Measurements from ENCODE around the gene NRIP3. TPM values are rescaled to one million over a fixed set of nuclear protein-coding genes. Genes with fewer than 3 reads are reported as not detected.

The NRIP3 gene
- total and polyA plus RNA-seq, 9 of the 15 experiments (the other 6 are each of a cell fraction or from before 2014, with no cell fraction given) = 4.4 to 18.7 (median 11.6) TPM

GRCh38 chr11:9004183-9004926, 554 bp upstream of the NRIP3 start (continued):
- TF ChIP-seq NRF1 (conservative IDR thresholded peaks at IDR 0.05 in 1 of 2, IDR thresholded peaks at IDR 0.05 in 1 of 2) (peak in 1 of 2 experiments; percentile 33; a peak in 2 of 4 replicates), PRMT5 (CRISPR knock-in tag; IDR thresholded peaks at IDR 0.05) (no peak)

GRCh38 chr11:9002920-9003572, 755 bp downstream of the NRIP3 start:
- FAIRE-seq (no peak), ATAC-seq (no peak), DNase-seq (ENCODE audit: extremely low read depth in 1 of 4, low spot score in 3 of 4) (peak in 1 of 4 experiments; percentile 32)
- Histone ChIP-seq H3K4me1 (replicated peaks in 1 of 2; ENCODE audit: control insufficient read depth in 2 of 2, insufficient read depth in 2 of 2, low read length in 2 of 2) (peaks cover 15 to 23% of the 10 kb centered on the region in 2 experiments), H3K9me3 (replicated peaks; ENCODE audit: control insufficient read depth, insufficient read depth, low read depth, low read length) (no peaks in the 10 kb centered on the region), H3K27me3 (ENCODE audit: control insufficient read depth in 2 of 2, insufficient read depth in 2 of 2, low read length in 2 of 2) (no peaks in the 10 kb centered on the region; a peak in 2 of 5 replicates), H3K9me1 (ENCODE audit: control insufficient read depth, insufficient read depth, low read length) (no peaks in the 10 kb centered on the region), H3K79me2 (ENCODE audit: control insufficient read depth, insufficient read depth, low read length) (peaks cover 4% of the 10 kb centered on the region; the same call in 1 of the 3 replicates), H4K20me1 (replicated peaks; ENCODE audit: control insufficient read depth, insufficient read depth, low read length) (no peaks in the 10 kb centered on the region; the same call in 1 of the 2 replicates), H3K4me2 (ENCODE audit: insufficient read depth, low read length) (peak overlapping the region; percentile 83), H3K36me3 (ENCODE audit: control insufficient read depth, insufficient read depth, low read length) (no peaks in the 10 kb centered on the region), H3K4me3 (peak overlapping the region; percentile 48), H3K27ac (ENCODE audit: extremely low read depth, low read depth, low read length) (peak overlapping the region; percentile 63), H3K9ac (ENCODE audit: insufficient read depth in 1 of 2, low read depth in 2 of 2, low read length in 2 of 2) (peak overlapping the region; percentile 69 to 90), H2AFZ (ENCODE audit: low read depth, low read length) (peak overlapping the region; percentile 92)
- POLR2A ChIA-PET = interaction anchor here (0.6 to 2.5 kb wide), 11 partner anchors 10 to 324 kb away, joined by 3 to 17 read pairs (median 3); no protein-coding TSS in a partner anchor
- 13% methylated on average over 8 of the region's 8 CpGs for WGBS (ENCODE audit: insufficient coverage, low coverage, missing lambda C conversion rate)
- in situ Hi-C loops (cut with MboI) (no loop called here), intact Hi-C loops (cut with micrococcal nuclease) (loop anchor here (5.0 kb wide), 1 partner anchor 41 kb away; the partner anchor contains the start of gene TMEM9B)
- CTCF ChIA-PET (ENCODE audit: low intra/inter-chr PET ratio) = no interaction called here
- BruUV-seq (replicated peaks) = TSS peak; percentile 52
- 0 out of 2 replicates have a peak, but pooled peaks have one; percentile 21 for TF ChIP-seq NBN (IDR thresholded peaks at IDR 0.05; ENCODE audit: low read depth)
- TF ChIP-seq ZNF318 (IDR thresholded peaks at IDR 0.05; ENCODE audit: borderline replicate concordance in 1 of 2, low read depth in 1 of 2) = no peak
- no peak for TF ChIP-seq SIN3A (IDR thresholded peaks at IDR 0.05; ENCODE audit: borderline replicate concordance in 2 of 2, control insufficient read depth in 1 of 2, low read depth in 2 of 2, low read length in 2 of 2)
- TF ChIP-seq ZNF57 (CRISPR knock-in tag; IDR thresholded peaks at IDR 0.05) = no peak
- TF ChIP-seq PYGO2 (tag; IDR thresholded peaks at IDR 0.05) = no peak
- TF ChIP-seq GATA2 (CRISPR knock-in tag; IDR thresholded peaks at IDR 0.05) = no peak
- no peak for TF ChIP-seq RHOXF2B (CRISPR knock-in tag; conservative IDR thresholded peaks at IDR 0.05)
- TF ChIP-seq SMARCA4 (IDR thresholded peaks at IDR 0.05) = peak; percentile 34; the same call in 1 of the 2 replicates

Measured in K562 (cell line).